GM10248 (cell line): ENCODE results near the gene ARHGAP35.
"Not testable (repeated sequence)": the region's sequence is repeated elsewhere in the genome, so short reads cannot be mapped to it uniquely, and the experiment has no call there.

Experiments used
- CTCF ChIA-PET: fragments of 300-600 bp; sonication (Branson Sonifier 250); formaldehyde crosslinking; extraction: SDS; loops from one replicate; lab custom pipeline; 2021; ENCODE audit warnings: antibody characterized with exemption; lab: Yijun Ruan, JAX
- POLR2A ChIA-PET: fragments of 350-650 bp; sonication (Branson Sonifier 250); formaldehyde crosslinking; extraction: SDS; loops from one replicate; lab custom pipeline; 2020; ENCODE audit warnings: antibody characterized with exemption; lab: Yijun Ruan, JAX
- DNase-seq: peaks from one replicate; pipeline ENCODE4 v3.0.0; 2012; ENCODE audit errors: extremely low spot score
- TF ChIP-seq, protein P1 (sequence below): IDR thresholded peaks from 2 replicates; pipeline ENCODE4 v1.5.1; 2012; ENCODE audit warnings: mild to moderate bottlenecking, low read depth; ENCODE audit errors: extremely low read depth, missing control alignments, control extremely low read depth

The ARHGAP35 gene

GRCh38 chr19:46875657-46876056 is 14.9 kb downstream of the ARHGAP35 start:
- ChIA-PET POLR2A (no interaction called here), CTCF (no interaction called here)
- TF ChIP-seq, protein P1, sequence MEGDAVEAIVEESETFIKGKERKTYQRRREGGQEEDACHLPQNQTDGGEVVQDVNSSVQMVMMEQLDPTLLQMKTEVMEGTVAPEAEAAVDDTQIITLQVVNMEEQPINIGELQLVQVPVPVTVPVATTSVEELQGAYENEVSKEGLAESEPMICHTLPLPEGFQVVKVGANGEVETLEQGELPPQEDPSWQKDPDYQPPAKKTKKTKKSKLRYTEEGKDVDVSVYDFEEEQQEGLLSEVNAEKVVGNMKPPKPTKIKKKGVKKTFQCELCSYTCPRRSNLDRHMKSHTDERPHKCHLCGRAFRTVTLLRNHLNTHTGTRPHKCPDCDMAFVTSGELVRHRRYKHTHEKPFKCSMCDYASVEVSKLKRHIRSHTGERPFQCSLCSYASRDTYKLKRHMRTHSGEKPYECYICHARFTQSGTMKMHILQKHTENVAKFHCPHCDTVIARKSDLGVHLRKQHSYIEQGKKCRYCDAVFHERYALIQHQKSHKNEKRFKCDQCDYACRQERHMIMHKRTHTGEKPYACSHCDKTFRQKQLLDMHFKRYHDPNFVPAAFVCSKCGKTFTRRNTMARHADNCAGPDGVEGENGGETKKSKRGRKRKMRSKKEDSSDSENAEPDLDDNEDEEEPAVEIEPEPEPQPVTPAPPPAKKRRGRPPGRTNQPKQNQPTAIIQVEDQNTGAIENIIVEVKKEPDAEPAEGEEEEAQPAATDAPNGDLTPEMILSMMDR: no peak
- DNase-seq: no peak

- ChIA-PET POLR2A (interaction anchor here (0.7 kb wide), 1 partner anchor 23 kb away, joined by 4 read pairs; no protein-coding TSS in a partner anchor), CTCF (interaction anchor here (1.0 kb wide), 1 partner anchor 17 kb away, joined by 3 read pairs; no protein-coding TSS in a partner anchor)
- TF ChIP-seq, protein P1: no peak
- DNase-seq: no peak
These were observed 18.0 kb downstream of the ARHGAP35 start for GRCh38 chr19:46878613-46879375.

- ChIA-PET CTCF (interaction anchor here (1.0 to 2.2 kb wide), 6 partner anchors 10 to 132 kb away, joined by 3 to 8 read pairs (median 4); no protein-coding TSS in a partner anchor), POLR2A (no interaction called here)
- no peak for DNase-seq
- TF ChIP-seq, protein P1: no peak
These were observed 19.6 kb downstream of the ARHGAP35 start for GRCh38 chr19:46880431-46880830.

GRCh38 chr19:46881092-46881491 is 20.3 kb downstream of the ARHGAP35 start:
- ChIA-PET POLR2A (no interaction called here), CTCF (interaction anchor here (1.0 to 2.2 kb wide), 9 partner anchors 9 to 131 kb away, joined by 3 to 8 read pairs (median 3); no protein-coding TSS in a partner anchor)
- DNase-seq: no peak
- TF ChIP-seq, protein P1: no peak

GRCh38 chr19:46882034-46882433 is 21.2 kb downstream of the ARHGAP35 start:
- TF ChIP-seq, protein P1: no peak
- no peak for DNase-seq
- CTCF ChIA-PET: interaction anchor here (1.2 to 2.2 kb wide), 4 partner anchors 9 to 109 kb away, joined by 3 to 6 read pairs (median 4); no protein-coding TSS in a partner anchor
- POLR2A ChIA-PET: no interaction called here

DNA sequence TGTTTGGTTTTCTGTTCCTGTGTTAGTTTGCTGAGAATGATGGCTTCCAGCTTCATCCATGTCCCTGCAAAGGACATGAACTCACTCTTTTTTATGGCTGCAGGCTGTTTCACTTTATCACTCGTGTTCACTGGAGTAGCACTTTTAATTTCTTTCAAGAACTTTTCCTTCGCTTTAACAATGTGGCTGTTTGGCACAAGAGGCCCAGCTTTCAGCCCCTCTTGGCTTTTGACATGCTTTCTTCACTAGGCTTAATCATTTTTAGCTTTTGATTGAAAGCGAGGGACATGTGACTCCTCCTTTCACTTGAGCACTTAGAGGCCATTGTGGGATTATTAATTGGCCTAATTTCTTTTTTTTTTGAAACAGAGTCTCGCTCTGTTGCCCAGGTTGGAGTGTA is 22.0 kb downstream of the ARHGAP35 start:
- CTCF ChIA-PET, POLR2A ChIA-PET: not testable (repeated sequence)

GRCh38 chr19:46885411-46885810 is 24.6 kb downstream of the ARHGAP35 start:
- TF ChIP-seq, protein P1: no peak
- ChIA-PET CTCF (interaction anchor here (1.0 to 2.0 kb wide), 5 partner anchors 10 to 106 kb away, joined by 3 to 6 read pairs (median 4); no protein-coding TSS in a partner anchor), POLR2A (interaction anchor here (0.9 kb wide), 1 partner anchor 25 kb away, joined by 3 read pairs; no protein-coding TSS in a partner anchor)
- DNase-seq: no peak

More for the DNA sequence above, 22.0 kb downstream of the ARHGAP35 start:
- not testable (repeated sequence) for DNase-seq
